K562 treated with DMSO at 1 percent for 48 hours (cell line): ENCODE data around the gene VLDLR. TPM values are rescaled to one million over a fixed set of nuclear protein-coding genes. Genes with fewer than 3 reads are reported as not detected.

Source experiments
- total RNA-seq: library from RNA; unstranded; fragments of 300-600 nt; gene quantifications from 2 replicates; pipeline ENCODE4 v1.2.3, GENCODE V29; 2022; ENCODE audit warnings: low replicate concordance; ENCODE audit errors: extremely low read depth

VLDLR gene
- total RNA-seq: not detected in 2 replicates

DNA sequence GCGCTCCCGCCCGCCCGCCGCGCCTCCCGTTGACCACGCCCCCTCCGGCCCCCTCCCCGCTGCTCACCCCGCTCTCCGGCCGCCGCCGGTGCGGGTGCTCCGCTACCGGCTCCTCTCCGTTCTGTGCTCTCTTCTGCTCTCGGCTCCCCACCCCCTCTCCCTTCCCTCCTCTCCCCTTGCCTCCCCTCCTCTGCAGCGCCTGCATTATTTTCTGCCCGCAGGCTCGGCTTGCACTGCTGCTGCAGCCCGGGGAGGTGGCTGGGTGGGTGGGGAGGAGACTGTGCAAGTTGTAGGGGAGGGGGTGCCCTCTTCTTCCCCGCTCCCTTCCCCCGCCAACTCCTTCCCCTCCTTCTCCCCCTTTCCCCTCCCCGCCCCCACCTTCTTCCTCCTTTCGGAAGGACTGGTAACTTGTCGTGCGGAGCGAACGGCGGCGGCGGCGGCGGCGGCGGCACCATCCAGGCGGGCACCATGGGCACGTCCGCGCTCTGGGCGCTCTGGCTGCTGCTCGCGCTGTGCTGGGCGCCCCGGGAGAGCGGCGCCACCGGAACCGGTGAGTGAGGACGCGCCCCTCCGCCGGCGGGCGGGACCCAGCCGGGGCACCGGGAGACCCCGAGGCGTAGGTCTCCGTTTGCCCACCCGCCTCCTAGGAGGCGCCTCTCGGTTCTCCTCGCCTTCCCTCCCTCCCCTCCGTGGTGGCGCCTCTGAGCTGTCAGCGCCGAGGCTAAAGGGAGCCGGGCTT, at the start of gene VLDLR:
VLDLR (plus strand) TSS at position 66 of the 739 bp plus-strand sequence; CDS start at position 469, 403 bp downstream.

Other genes with a start within 250 kb of the VLDLR start
- not detected in 2 replicates for gene KCNV2, start 95.7 kb downstream of the VLDLR start, total RNA-seq
- not detected in 2 replicates for gene PUM3, start 222.3 kb downstream of the VLDLR start, total RNA-seq